Measurements from ENCODE around the gene WBP1L. TPM values are rescaled to one million over a fixed set of nuclear protein-coding genes. Genes with fewer than 3 reads are reported as not detected.

The WBP1L gene
- total and polyA plus RNA-seq, 2 of the 13 experiments (the other 11 are each of a cell fraction or from before 2014, with no cell fraction given), result 8.3 to 12.3 TPM

DNA sequence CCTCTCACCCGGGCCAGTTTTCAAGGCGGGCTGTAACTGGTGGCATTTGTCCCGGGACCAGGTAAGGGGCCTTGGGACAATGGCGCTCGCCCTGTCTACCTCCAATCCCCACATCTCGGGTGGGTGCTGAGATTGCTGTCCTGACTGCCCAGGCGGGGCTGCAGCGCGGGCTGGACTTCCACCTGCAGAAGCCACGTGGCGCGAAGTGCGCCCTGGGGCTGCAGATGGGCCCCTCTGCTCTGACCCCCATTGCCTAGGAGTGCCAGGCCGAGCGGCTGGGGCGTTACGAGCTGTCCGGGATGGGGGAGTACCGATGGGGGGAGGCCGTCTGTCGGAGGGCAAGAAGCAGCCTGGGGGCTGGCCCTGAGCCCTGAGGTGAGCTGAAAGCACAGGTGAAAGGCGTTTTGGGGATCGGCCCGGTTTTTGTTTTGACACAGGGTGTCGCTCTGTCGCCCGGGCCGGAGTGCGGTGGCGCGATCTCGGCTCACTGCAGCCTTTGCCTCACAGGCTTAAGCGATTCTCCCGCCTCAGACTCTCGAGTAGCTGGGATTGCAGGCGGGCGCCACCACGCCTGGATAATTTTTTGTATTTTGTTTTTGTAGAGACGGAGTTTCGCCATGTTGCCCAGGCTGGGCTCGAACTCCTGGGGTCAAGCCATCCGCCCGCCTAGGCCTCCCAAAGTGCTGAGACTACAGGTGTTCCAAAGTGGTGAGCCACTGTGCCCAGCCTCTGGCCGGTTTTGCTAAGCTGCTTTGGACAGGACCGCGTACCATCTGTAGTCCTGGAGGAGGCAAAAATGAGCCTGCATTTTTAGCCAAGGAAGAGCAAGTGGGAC, 28.9 kb upstream of the WBP1L start, which contains the start of gene SFXN2 (continued):
- no peak for TF ChIP-seq MTF2 (CRISPR knock-in tag; IDR thresholded peaks at IDR 0.05; ENCODE audit: borderline replicate concordance)
- TF ChIP-seq SYNCRIP (IDR thresholded peaks at IDR 0.05; ENCODE audit: insufficient read depth, low read depth, low read length), result no peak
- no peak; the same call in 1 of the 2 replicates for TF ChIP-seq PITX1 (CRISPR knock-in tag; IDR thresholded peaks at IDR 0.05)
- TF ChIP-seq ZNF562 (CRISPR knock-in tag; IDR thresholded peaks at IDR 0.05; ENCODE audit: borderline replicate concordance), result no peak
- TF ChIP-seq, protein P1, sequence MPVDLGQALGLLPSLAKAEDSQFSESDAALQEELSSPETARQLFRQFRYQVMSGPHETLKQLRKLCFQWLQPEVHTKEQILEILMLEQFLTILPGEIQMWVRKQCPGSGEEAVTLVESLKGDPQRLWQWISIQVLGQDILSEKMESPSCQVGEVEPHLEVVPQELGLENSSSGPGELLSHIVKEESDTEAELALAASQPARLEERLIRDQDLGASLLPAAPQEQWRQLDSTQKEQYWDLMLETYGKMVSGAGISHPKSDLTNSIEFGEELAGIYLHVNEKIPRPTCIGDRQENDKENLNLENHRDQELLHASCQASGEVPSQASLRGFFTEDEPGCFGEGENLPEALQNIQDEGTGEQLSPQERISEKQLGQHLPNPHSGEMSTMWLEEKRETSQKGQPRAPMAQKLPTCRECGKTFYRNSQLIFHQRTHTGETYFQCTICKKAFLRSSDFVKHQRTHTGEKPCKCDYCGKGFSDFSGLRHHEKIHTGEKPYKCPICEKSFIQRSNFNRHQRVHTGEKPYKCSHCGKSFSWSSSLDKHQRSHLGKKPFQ (CRISPR knock-in tag; IDR thresholded peaks at IDR 0.05; ENCODE audit: insufficient replicate concordance), result no peak
- no peak for TF ChIP-seq MEIS2 (CRISPR knock-in tag; IDR thresholded peaks at IDR 0.05)
- no peak; the same call in 1 of the 2 replicates for TF ChIP-seq ZNF574 (CRISPR knock-in tag; IDR thresholded peaks at IDR 0.05)
- no peak for TF ChIP-seq SRSF9 (IDR thresholded peaks at IDR 0.05; ENCODE audit: borderline replicate concordance, insufficient read depth, low read depth, low read length, poor library complexity, severe bottlenecking)
- TF ChIP-seq ZBTB7B (CRISPR knock-in tag; IDR thresholded peaks at IDR 0.05), result no peak
- TF ChIP-seq ELK4 (CRISPR knock-in tag; IDR thresholded peaks at IDR 0.05; ENCODE audit: borderline replicate concordance), result no peak
- TF ChIP-seq, protein P2, sequence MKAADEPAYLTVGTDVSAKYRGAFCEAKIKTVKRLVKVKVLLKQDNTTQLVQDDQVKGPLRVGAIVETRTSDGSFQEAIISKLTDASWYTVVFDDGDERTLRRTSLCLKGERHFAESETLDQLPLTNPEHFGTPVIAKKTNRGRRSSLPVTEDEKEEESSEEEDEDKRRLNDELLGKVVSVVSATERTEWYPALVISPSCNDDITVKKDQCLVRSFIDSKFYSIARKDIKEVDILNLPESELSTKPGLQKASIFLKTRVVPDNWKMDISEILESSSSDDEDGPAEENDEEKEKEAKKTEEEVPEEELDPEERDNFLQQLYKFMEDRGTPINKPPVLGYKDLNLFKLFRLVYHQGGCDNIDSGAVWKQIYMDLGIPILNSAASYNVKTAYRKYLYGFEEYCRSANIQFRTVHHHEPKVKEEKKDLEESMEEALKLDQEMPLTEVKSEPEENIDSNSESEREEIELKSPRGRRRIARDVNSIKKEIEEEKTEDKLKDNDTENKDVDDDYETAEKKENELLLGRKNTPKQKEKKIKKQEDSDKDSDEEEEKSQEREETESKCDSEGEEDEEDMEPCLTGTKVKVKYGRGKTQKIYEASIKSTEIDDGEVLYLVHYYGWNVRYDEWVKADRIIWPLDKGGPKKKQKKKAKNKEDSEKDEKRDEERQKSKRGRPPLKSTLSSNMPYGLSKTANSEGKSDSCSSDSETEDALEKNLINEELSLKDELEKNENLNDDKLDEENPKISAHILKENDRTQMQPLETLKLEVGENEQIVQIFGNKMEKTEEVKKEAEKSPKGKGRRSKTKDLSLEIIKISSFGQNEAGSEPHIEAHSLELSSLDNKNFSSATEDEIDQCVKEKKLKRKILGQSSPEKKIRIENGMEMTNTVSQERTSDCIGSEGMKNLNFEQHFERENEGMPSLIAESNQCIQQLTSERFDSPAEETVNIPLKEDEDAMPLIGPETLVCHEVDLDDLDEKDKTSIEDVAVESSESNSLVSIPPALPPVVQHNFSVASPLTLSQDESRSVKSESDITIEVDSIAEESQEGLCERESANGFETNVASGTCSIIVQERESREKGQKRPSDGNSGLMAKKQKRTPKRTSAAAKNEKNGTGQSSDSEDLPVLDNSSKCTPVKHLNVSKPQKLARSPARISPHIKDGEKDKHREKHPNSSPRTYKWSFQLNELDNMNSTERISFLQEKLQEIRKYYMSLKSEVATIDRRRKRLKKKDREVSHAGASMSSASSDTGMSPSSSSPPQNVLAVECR (CRISPR knock-in tag; IDR thresholded peaks at IDR 0.05; ENCODE audit: borderline replicate concordance), result peak; percentile 89
- no peak for TF ChIP-seq KMT2B (CRISPR knock-in tag; IDR thresholded peaks at IDR 0.05)
- no peak for TF ChIP-seq ZNF101 (CRISPR knock-in tag; IDR thresholded peaks at IDR 0.05; ENCODE audit: borderline replicate concordance, low read depth)
- TF ChIP-seq KAT8 (CRISPR knock-in tag; IDR thresholded peaks at IDR 0.05), result no peak; the same call in 1 of the 2 replicates
- no peak for TF ChIP-seq AGO1 (IDR thresholded peaks at IDR 0.05; ENCODE audit: low read depth, low read length, poor library complexity, severe bottlenecking)
- TF ChIP-seq ZNF430 (CRISPR knock-in tag; IDR thresholded peaks at IDR 0.05), result peak; percentile 81
- no peak for TF ChIP-seq NCOA5 (CRISPR knock-in tag; IDR thresholded peaks at IDR 0.05)
